ENCODE data around the gene NDUFB1. TPM values are rescaled to one million over a fixed set of nuclear protein-coding genes. Genes with fewer than 3 reads are reported as not detected.

NDUFB1 gene
- total RNA-seq, 4 donors from 2014 or later, result 262 to 685 (median 291) TPM

GRCh38 chr14:92154283-92154942, 32.9 kb upstream of the NDUFB1 start:
- H3K9me3 ChIP-seq, result no peaks in the 10 kb centered on the region
- no peak overlapping the region for H3K4me3 ChIP-seq
- no peaks in the 10 kb centered on the region for H3K4me1 ChIP-seq
- intact Hi-C loops (cut with DNase I), result no loop called here
- H3K27ac ChIP-seq, result no peak overlapping the region
- no peaks in the 10 kb centered on the region for H3K27me3 ChIP-seq
- TF ChIP-seq, protein P1, sequence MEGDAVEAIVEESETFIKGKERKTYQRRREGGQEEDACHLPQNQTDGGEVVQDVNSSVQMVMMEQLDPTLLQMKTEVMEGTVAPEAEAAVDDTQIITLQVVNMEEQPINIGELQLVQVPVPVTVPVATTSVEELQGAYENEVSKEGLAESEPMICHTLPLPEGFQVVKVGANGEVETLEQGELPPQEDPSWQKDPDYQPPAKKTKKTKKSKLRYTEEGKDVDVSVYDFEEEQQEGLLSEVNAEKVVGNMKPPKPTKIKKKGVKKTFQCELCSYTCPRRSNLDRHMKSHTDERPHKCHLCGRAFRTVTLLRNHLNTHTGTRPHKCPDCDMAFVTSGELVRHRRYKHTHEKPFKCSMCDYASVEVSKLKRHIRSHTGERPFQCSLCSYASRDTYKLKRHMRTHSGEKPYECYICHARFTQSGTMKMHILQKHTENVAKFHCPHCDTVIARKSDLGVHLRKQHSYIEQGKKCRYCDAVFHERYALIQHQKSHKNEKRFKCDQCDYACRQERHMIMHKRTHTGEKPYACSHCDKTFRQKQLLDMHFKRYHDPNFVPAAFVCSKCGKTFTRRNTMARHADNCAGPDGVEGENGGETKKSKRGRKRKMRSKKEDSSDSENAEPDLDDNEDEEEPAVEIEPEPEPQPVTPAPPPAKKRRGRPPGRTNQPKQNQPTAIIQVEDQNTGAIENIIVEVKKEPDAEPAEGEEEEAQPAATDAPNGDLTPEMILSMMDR (IDR thresholded peaks at IDR 0.05), result no peak
- no peak for TF ChIP-seq POLR2A (IDR thresholded peaks at IDR 0.05)
- H3K36me3 ChIP-seq, result peaks cover 15 to 91% (median 18%) of the 10 kb centered on the region in 3 donors
- 45 to 65% methylated on average over 3 of the region's 3 CpGs for WGBS, 2 donors
- no peak for DNase-seq

- 92 to 100% methylated on average over 1 of the region's 1 CpG for WGBS, 2 donors
- Histone ChIP-seq H3K36me3 (peaks cover 11 to 91% (median 25%) of the 10 kb centered on the region in 3 donors), H3K4me1 (no peaks in the 10 kb centered on the region), H3K9me3 (no peaks in the 10 kb centered on the region), H3K27me3 (no peaks in the 10 kb centered on the region), H3K4me3 (no peak overlapping the region), H3K27ac (no peak overlapping the region)
- TF ChIP-seq, protein P1 (IDR thresholded peaks at IDR 0.05), result no peak
- no peak for TF ChIP-seq POLR2A (IDR thresholded peaks at IDR 0.05)
- intact Hi-C loops (cut with DNase I), result no loop called here
- no peak for DNase-seq
Observed at GRCh38 chr14:92153581-92153980, 32.1 kb upstream of the NDUFB1 start.

DNA sequence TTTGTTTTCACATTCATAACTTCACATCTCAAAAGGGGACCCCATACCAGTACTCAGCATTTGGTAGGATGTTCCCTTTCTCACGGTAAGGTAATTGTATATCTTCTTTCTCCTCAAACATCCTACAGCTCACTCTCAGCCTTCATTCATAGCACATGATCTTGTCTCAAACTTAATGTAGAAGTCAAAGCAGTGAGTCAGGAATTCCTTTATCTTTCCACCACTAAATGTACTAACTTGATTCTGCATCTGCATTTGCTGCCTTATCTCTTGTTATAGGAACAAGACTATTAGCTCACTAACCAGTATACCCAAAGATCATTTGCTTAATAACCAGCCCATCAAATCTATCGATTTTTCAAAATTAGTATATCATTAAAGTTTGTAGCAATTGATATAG, 23.2 kb upstream of the NDUFB1 start:
- Histone ChIP-seq H3K4me1 (no peaks in the 10 kb centered on the region), H3K27ac (no peak overlapping the region), H3K4me3 (no peak overlapping the region), H3K36me3 (peaks cover 0 to 100% (median 30%) of the 10 kb centered on the region in 3 donors), H3K9me3 (no peaks in the 10 kb centered on the region), H3K27me3 (no peaks in the 10 kb centered on the region)
- no peak for TF ChIP-seq POLR2A (IDR thresholded peaks at IDR 0.05)
- TF ChIP-seq, protein P1 (IDR thresholded peaks at IDR 0.05), result no peak
- intact Hi-C loops (cut with DNase I), result no loop called here
- WGBS, 2 donors, result 92 to 95% methylated on average over 2 of the region's 2 CpGs
- no peak for DNase-seq

GRCh38 chr14:92143962-92144361, 22.5 kb upstream of the NDUFB1 start:
- DNase-seq, result no peak

GRCh38 chr14:92143309-92143708, 21.8 kb upstream of the NDUFB1 start:
- WGBS, 2 donors, result 74 to 85% methylated on average over 4 of the region's 4 CpGs
- no peak for TF ChIP-seq POLR2A (IDR thresholded peaks at IDR 0.05)
- TF ChIP-seq, protein P1 (IDR thresholded peaks at IDR 0.05), result no peak
- Histone ChIP-seq H3K36me3 (peaks cover 0 to 100% (median 28%) of the 10 kb centered on the region in 3 donors), H3K4me1 (no peaks in the 10 kb centered on the region), H3K27ac (no peak overlapping the region), H3K9me3 (no peaks in the 10 kb centered on the region), H3K27me3 (no peaks in the 10 kb centered on the region), H3K4me3 (no peak overlapping the region)
- DNase-seq, result no peak
- intact Hi-C loops (cut with DNase I), result no loop called here

More at GRCh38 chr14:92143962-92144361, 22.5 kb upstream of the NDUFB1 start:
- Histone ChIP-seq H3K27me3 (no peaks in the 10 kb centered on the region), H3K9me3 (no peaks in the 10 kb centered on the region), H3K27ac (no peak overlapping the region), H3K4me3 (no peak overlapping the region), H3K36me3 (peaks cover 0 to 100% (median 25%) of the 10 kb centered on the region in 3 donors), H3K4me1 (no peaks in the 10 kb centered on the region)
- intact Hi-C loops (cut with DNase I), result no loop called here
- no peak for TF ChIP-seq POLR2A (IDR thresholded peaks at IDR 0.05)
- TF ChIP-seq, protein P1 (IDR thresholded peaks at IDR 0.05), result no peak
- 78 to 82% methylated on average over 3 of the region's 3 CpGs for WGBS, 2 donors

All from esophagus squamous epithelium (tissue), 5 donors.